Astrocyte (in vitro differentiated cells and primary cell): ENCODE measurements around the gene KRT73.

Source experiments
- EZH2 ChIP-seq: IDR thresholded peaks from 2 replicates; pipeline ENCODE4 v1.6.1; 2012; ENCODE audit warnings: mild to moderate bottlenecking, low read length, inconsistent platforms; ENCODE audit not compliant: insufficient read depth
- TF ChIP-seq, protein P1 (sequence below): IDR thresholded peaks from 2 replicates; pipeline ENCODE4 v1.5.1; 2011; ENCODE audit warnings: low read depth, mild to moderate bottlenecking, inconsistent platforms, low read length, moderate library complexity; ENCODE audit not compliant: insufficient read depth

DNA sequence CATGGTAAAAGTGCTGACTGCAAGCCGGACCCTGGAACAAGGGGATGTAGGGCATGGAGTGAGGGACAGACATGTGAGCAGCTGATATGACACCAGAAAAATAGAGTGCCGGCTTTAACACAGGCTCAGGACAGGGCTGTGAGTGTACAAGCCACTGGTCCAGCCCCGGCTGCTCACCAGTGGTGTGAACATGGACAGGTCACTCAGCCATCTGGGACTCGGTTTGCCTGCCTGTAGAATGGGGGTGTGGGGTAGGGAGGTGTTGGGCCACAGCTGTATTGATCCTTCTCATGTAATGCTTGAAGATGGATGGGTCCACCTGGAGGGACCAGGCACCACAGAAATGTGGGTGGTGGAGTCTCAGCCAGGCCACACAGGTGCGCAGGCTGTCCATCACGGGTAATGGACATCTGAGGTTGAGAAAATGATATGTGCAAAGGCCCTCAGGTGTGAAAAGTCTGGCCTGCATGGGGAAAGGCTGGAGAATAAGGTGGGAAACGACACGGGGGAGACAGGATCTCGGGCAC lies 34.1 kb downstream of the KRT73 start:
- TF ChIP-seq, protein P1, sequence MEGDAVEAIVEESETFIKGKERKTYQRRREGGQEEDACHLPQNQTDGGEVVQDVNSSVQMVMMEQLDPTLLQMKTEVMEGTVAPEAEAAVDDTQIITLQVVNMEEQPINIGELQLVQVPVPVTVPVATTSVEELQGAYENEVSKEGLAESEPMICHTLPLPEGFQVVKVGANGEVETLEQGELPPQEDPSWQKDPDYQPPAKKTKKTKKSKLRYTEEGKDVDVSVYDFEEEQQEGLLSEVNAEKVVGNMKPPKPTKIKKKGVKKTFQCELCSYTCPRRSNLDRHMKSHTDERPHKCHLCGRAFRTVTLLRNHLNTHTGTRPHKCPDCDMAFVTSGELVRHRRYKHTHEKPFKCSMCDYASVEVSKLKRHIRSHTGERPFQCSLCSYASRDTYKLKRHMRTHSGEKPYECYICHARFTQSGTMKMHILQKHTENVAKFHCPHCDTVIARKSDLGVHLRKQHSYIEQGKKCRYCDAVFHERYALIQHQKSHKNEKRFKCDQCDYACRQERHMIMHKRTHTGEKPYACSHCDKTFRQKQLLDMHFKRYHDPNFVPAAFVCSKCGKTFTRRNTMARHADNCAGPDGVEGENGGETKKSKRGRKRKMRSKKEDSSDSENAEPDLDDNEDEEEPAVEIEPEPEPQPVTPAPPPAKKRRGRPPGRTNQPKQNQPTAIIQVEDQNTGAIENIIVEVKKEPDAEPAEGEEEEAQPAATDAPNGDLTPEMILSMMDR: no peak
- TF ChIP-seq EZH2: no peak
